Vagina (tissue), 2 donors: Measurements from ENCODE around the gene SKOR1. TPM values are rescaled to one million over a fixed set of nuclear protein-coding genes. Genes with fewer than 3 reads are reported as not detected.

Experiments
- DNase-seq, 2 donors: peaks; one replicate each; pipeline ENCODE4 v3.0.0-alpha.2; 2017; ENCODE audit errors: extremely low spot score in 2 of 2
- H3K27ac ChIP-seq: fragments of 200-600 bp; sonication (generic); one replicate; pipeline ENCODE4 v1.5.1; 2019
- H3K27me3 ChIP-seq: fragments of 200-600 bp; sonication (generic); one replicate; pipeline ENCODE4 v1.5.1; 2019
- H3K36me3 ChIP-seq, 2 donors: fragments of 200-600 bp; sonication (generic); one replicate each; pipeline ENCODE4 v1.5.1; 2017 to 2019
- H3K4me1 ChIP-seq: fragments of 200-600 bp; sonication (generic); one replicate; pipeline ENCODE4 v1.5.1; 2019
- H3K4me3 ChIP-seq, 2 donors: fragments of 200-600 bp; sonication (generic); 1 replicate in 1 of 2; 2 replicates in 1 of 2; pipeline ENCODE4 v1.5.1; 2016 to 2019
- H3K9me3 ChIP-seq: fragments of 200-600 bp; sonication (generic); one replicate; pipeline ENCODE4 v1.5.1; 2019
- POLR2A ChIP-seq, 2 donors: fragments of 450-650 bp; IDR thresholded peaks; one replicate each; pipeline ENCODE4 v1.6.1; 2017; ENCODE audit warnings: antibody characterized with exemption in 2 of 2, mild to moderate bottlenecking in 2 of 2, moderate library complexity in 2 of 2
- POLR2AphosphoS5 ChIP-seq, 2 donors: sonication (generic); formaldehyde crosslinking; IDR thresholded peaks; one replicate each; pipeline ENCODE4 v1.9.0; 2017; ENCODE audit warnings: antibody characterized with exemption in 2 of 2, mild to moderate bottlenecking in 2 of 2, low read depth in 1 of 2; ENCODE audit not compliant: insufficient read depth in 1 of 2
- intact Hi-C: fragments of 100-400 bp; cut with DNase I; formaldehyde crosslinking; loops from one replicate; pipeline ENCODE4 v1.15.1; 2023
- total RNA-seq: library from RNA; depleted of rRNA; stranded (reverse); fragments of >200 nt; gene quantifications from one replicate; pipeline ENCODE4 v1.2.3, GENCODE V29; 2016
- TF ChIP-seq, protein P1 (sequence below), 3 experiments: fragments of 450-650 bp in 2 of 3; fragments of 200-600 bp in 1 of 3; sonication (generic) in 1 of 3; IDR thresholded peaks; one replicate each; pipeline ENCODE4 v1.5.1; 2017 to 2019; ENCODE audit warnings: antibody characterized with exemption in 3 of 3, mild to moderate bottlenecking in 2 of 3, moderate library complexity in 2 of 3

Gene SKOR1
- total RNA-seq, 1 donor from 2014 or later: 0.25 TPM

DNA sequence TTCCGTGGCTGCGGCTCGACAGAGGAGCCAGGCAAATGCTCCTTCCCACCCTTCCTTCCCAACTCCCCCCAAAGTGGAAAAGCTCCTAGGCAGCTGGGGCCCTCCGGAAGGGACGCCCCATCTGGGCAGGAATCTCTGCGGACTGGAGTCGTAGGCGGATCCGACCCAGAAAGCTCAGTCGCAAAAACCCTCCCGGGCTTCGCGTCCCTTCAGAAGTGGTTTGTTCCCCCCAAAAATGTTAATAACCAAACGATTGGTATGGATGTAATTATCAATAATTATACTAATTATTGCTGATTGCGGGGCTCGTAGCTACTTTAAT, 10.8 kb downstream of the SKOR1 start:
- intact Hi-C loops: loop anchor here (5.0 kb wide), 1 partner anchor 294 kb away; the partner anchor contains the start of gene MAP2K5
- Histone ChIP-seq H3K36me3 (no peaks in the 10 kb centered on the region), H3K9me3 (no peaks in the 10 kb centered on the region), H3K4me3 (peak overlapping the region; percentile 38 to 46), H3K4me1 (peaks cover 54% of the 10 kb centered on the region), H3K27ac (no peak overlapping the region), H3K27me3 (peaks cover 17% of the 10 kb centered on the region)
- no peak for DNase-seq
- no peak for TF ChIP-seq POLR2A (IDR thresholded peaks at IDR 0.05)

DNA sequence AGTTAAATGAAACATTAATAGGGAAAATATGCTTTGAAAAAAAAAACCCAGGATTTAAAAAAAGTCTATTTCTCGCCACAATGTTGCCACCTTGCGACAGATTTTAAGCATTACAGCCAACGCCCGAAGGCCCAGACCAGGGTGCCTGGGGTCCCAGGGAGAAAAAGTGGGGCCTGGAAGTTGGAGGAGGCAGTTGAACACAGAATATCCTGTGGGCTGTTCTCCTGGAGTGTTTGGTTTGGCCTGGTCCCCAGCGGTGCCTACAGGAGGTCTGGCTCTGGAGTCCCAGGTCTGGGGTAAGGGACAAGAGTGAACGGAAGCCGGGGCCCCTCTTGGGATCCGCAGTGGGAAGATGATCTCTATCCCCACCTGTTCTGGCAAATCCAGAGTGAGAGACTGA, 11.2 kb downstream of the SKOR1 start:
- Histone ChIP-seq H3K27ac (no peak overlapping the region), H3K9me3 (no peaks in the 10 kb centered on the region), H3K4me1 (peaks cover 58% of the 10 kb centered on the region), H3K36me3 (no peaks in the 10 kb centered on the region), H3K27me3 (peaks cover 17% of the 10 kb centered on the region), H3K4me3 (peak overlapping the region; percentile 38 to 46)
- intact Hi-C loops: loop anchor here (5.0 kb wide), 1 partner anchor 294 kb away; the partner anchor contains the start of gene MAP2K5
- TF ChIP-seq POLR2A (IDR thresholded peaks at IDR 0.05): no peak
- TF ChIP-seq, protein P1, sequence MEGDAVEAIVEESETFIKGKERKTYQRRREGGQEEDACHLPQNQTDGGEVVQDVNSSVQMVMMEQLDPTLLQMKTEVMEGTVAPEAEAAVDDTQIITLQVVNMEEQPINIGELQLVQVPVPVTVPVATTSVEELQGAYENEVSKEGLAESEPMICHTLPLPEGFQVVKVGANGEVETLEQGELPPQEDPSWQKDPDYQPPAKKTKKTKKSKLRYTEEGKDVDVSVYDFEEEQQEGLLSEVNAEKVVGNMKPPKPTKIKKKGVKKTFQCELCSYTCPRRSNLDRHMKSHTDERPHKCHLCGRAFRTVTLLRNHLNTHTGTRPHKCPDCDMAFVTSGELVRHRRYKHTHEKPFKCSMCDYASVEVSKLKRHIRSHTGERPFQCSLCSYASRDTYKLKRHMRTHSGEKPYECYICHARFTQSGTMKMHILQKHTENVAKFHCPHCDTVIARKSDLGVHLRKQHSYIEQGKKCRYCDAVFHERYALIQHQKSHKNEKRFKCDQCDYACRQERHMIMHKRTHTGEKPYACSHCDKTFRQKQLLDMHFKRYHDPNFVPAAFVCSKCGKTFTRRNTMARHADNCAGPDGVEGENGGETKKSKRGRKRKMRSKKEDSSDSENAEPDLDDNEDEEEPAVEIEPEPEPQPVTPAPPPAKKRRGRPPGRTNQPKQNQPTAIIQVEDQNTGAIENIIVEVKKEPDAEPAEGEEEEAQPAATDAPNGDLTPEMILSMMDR (IDR thresholded peaks at IDR 0.05): peak in 2 of 3 experiments; percentile 54 to 61
- peak in 1 of 2 donors; percentile 47 for TF ChIP-seq POLR2AphosphoS5 (IDR thresholded peaks at IDR 0.05; ENCODE audit: insufficient read depth in 1 of 2, low read depth in 1 of 2)
- DNase-seq: no peak

DNA sequence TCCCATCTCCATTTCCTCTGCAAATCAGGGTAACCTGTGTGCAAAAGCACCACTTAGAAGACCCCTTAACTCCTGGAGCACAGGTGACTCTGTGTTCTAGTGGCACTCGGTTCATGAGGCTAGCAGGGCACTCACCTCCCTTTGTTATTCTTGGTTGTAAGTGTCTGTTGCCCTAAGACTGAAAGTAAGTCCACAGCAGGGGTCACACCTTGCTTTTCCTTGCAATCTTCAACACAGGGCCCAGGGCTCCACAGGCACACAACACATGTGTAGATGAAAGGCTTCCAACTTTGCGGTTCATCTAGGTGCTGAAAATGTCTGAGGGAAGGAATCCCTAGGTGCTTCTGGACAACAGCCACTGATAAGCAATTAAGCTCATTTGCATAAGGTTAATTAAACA, 11.6 kb downstream of the SKOR1 start:
- TF ChIP-seq, protein P1 (IDR thresholded peaks at IDR 0.05): no peak
- TF ChIP-seq POLR2A (IDR thresholded peaks at IDR 0.05) (no peak), POLR2AphosphoS5 (IDR thresholded peaks at IDR 0.05; ENCODE audit: insufficient read depth in 1 of 2, low read depth in 1 of 2) (no peak)
- no peaks in the 10 kb centered on the region for H3K9me3 ChIP-seq
- H3K27ac ChIP-seq: no peak overlapping the region
- no peaks in the 10 kb centered on the region for H3K36me3 ChIP-seq
- no peak overlapping the region for H3K4me3 ChIP-seq
- peaks cover 60% of the 10 kb centered on the region for H3K4me1 ChIP-seq
- intact Hi-C loops: loop anchor here (5.0 kb wide), 1 partner anchor 295 kb away; the partner anchor contains the start of gene MAP2K5
- no peak for DNase-seq
- peaks cover 17% of the 10 kb centered on the region for H3K27me3 ChIP-seq

DNA sequence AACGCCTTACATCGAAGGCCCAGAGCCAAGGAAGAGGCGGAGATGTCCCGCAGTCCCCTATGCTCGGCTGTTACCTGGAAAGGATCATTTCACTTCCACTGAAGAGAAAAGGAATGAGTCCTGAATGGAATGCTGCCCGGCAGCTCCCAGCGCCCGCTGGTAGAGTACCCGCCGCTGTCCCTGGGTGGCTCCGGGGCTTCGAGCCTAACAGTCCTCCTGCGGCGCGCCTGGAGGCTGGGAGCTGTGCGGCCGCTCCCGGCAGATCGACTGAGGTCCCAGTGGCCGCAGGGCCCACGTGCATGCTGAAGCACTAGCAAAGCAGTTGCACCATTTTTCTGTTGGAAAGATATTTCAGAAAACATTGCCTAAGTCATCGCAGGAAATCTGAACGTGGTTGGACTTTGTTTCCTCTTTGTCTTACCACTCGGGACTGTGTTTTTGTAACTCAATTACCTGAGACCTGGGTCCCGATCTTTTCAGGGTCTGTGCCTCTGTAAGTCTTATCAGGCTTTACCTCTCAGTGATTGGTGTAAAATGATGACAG, 13.6 kb downstream of the SKOR1 start:
- intact Hi-C loops: loop anchor here (5.0 kb wide), 1 partner anchor 297 kb away; the partner anchor contains the start of gene MAP2K5
- no peak for DNase-seq
- no peak for TF ChIP-seq POLR2A (IDR thresholded peaks at IDR 0.05)
- TF ChIP-seq POLR2AphosphoS5 (IDR thresholded peaks at IDR 0.05; ENCODE audit: insufficient read depth in 1 of 2, low read depth in 1 of 2): peak in 1 of 2 donors; percentile 29
- TF ChIP-seq, protein P1 (IDR thresholded peaks at IDR 0.05): no peak
- Histone ChIP-seq H3K27ac (peak overlapping the region; percentile 99), H3K4me3 (peak overlapping the region; percentile 31 to 91), H3K4me1 (peaks cover 47% of the 10 kb centered on the region), H3K27me3 (peaks cover 10% of the 10 kb centered on the region), H3K9me3 (no peaks in the 10 kb centered on the region), H3K36me3 (no peaks in the 10 kb centered on the region)

DNA sequence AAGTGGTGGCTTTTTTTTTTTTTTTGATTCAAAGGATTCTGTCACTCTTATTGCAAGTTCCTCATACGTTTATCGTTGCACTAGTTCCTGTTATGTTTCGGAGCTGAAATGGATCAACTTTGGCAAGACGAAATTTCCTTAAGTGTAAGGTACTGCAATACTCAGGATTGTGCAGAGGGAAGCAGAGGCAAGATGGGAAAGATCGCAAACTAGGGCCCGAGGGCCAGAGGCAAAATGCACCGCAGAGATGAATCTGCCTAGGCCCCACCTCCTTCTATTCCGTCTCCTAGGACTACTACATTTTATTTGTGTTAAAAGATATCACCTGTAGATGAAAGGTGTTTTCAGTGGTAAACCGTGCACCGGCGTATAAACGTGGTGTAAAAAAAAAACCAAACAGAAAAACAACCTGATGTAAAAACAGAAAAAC, 14.2 kb downstream of the SKOR1 start:
- no peak for DNase-seq
- H3K27ac ChIP-seq: peak overlapping the region; percentile 99
- peak overlapping the region; percentile 84 to 91 for H3K4me3 ChIP-seq
- intact Hi-C loops: loop anchor here (5.0 kb wide), 1 partner anchor 297 kb away; the partner anchor contains the start of gene MAP2K5
- no peaks in the 10 kb centered on the region for H3K9me3 ChIP-seq
- peaks cover 6% of the 10 kb centered on the region for H3K27me3 ChIP-seq
- TF ChIP-seq POLR2AphosphoS5 (IDR thresholded peaks at IDR 0.05; ENCODE audit: insufficient read depth in 1 of 2, low read depth in 1 of 2) (no peak), POLR2A (IDR thresholded peaks at IDR 0.05) (no peak)
- TF ChIP-seq, protein P1 (IDR thresholded peaks at IDR 0.05): no peak
- no peaks in the 10 kb centered on the region for H3K36me3 ChIP-seq
- H3K4me1 ChIP-seq: peaks cover 41% of the 10 kb centered on the region
